Sciatic nerve (tissue), 2 donors: Measurements from ENCODE around the gene CIBAR2. TPM values are rescaled to one million over a fixed set of nuclear protein-coding genes. Genes with fewer than 3 reads are reported as not detected.
"Not testable (repeated sequence)": the region's sequence is repeated elsewhere in the genome, so short reads cannot be mapped to it uniquely, and the experiment has no call there.

Experiments used
- ATAC-seq: fragments of 200-7000 bp; cut with Tn5 transposase; one replicate; pipeline ENCODE4 v1.9.1; 2020; ENCODE audit warnings: mild to moderate bottlenecking, moderate library complexity
- DNase-seq: peaks from one replicate; pipeline ENCODE4 v3.0.0-alpha.2; 2020; ENCODE audit warnings: low spot score
- intact Hi-C: fragments of 100-400 bp; cut with DNase I; formaldehyde crosslinking; loops from one replicate; pipeline ENCODE4 v1.14.2; 2022
- total RNA-seq: library from RNA; stranded (reverse); fragmentation: NEBNext Ultra II Directional; extraction: Animal tissue kit (Norgen Biotek cat#: 25700); gene quantifications from one replicate; pipeline ENCODE4 v1.2.1, GENCODE V29; 2021
- donor health status: DM: no; HTN: no; CAD: no.
- donor health status: DM: no; HTN: no; CAD: no.

The CIBAR2 gene
- total RNA-seq, 1 donor from 2014 or later: not detected

GRCh38 chr16:85054321-85054720, 58.0 kb downstream of the CIBAR2 start:
- ATAC-seq, intact Hi-C loops: not testable (repeated sequence)

GRCh38 chr16:85052536-85052935, 59.7 kb downstream of the CIBAR2 start:
- DNase-seq (no peak), ATAC-seq (no peak)
- intact Hi-C loops: no loop called here

More at GRCh38 chr16:85054321-85054720, 58.0 kb downstream of the CIBAR2 start:
- not testable (repeated sequence) for DNase-seq

- ATAC-seq: no peak
- intact Hi-C loops: no loop called here
- no peak for DNase-seq
These were observed 60.6 kb downstream of the CIBAR2 start for GRCh38 chr16:85051683-85052082.

GRCh38 chr16:85051067-85051581, 61.1 kb downstream of the CIBAR2 start:
- ATAC-seq (no peak), DNase-seq (no peak)
- intact Hi-C loops: no loop called here

GRCh38 chr16:85049706-85050305, 62.5 kb downstream of the CIBAR2 start:
- ATAC-seq: no peak
- no peak for DNase-seq
- intact Hi-C loops: no loop called here

GRCh38 chr16:85048921-85049562, 63.2 kb downstream of the CIBAR2 start:
- DNase-seq: no peak
- no peak for ATAC-seq
- intact Hi-C loops: no loop called here

Other genes with a start within 250 kb of the CIBAR2 start
- 48.8 TPM for gene ZDHHC7, start 100.9 kb downstream of the CIBAR2 start, total RNA-seq
- gene KIAA0513, start 84.7 kb downstream of the CIBAR2 start, total RNA-seq: 12.6 TPM